Measurements from ENCODE around the gene AGAP1. TPM values are rescaled to one million over a fixed set of nuclear protein-coding genes. Genes with fewer than 3 reads are reported as not detected.

Gene AGAP1
- total and polyA plus RNA-seq, 2 donors (not counting 3 experiments of a cell fraction or from before 2014, with no cell fraction given): 10.2 to 20.9 TPM

DNA sequence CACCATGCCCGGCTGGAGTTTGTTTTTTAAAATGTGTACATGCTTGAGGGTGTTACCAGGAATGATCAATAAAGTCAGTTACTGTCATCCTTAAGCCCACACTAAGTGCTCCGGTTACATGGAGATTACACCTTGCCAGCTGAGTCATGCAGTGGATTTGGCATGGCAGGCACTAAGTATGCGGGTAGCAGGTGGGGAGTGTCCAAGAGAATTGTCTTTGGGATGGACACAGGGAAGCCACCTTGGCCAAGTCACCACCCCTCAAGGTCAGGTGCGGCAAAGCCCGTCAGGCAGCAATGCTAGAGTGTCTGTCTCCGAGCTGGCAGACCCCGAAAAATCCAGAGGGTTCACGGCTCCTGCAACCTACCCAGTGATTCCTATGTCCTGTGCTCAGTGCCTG lies 619.6 kb downstream of the AGAP1 start:
- Histone ChIP-seq H2AFZ (ENCODE audit: low read depth, low read length) (no peak overlapping the region), H3K4me3 (replicated peaks in 1 of 3; ENCODE audit: insufficient read depth in 1 of 3, low read depth in 1 of 3, low read length in 3 of 3) (no peak overlapping the region), H4K20me1 (replicated peaks; ENCODE audit: control insufficient read depth, extremely low read depth, insufficient read depth, low read length) (no peaks in the 10 kb centered on the region), H3K79me2 (ENCODE audit: control insufficient read depth, insufficient read depth, low read length) (no peaks in the 10 kb centered on the region), H3K9me1 (replicated peaks; ENCODE audit: control insufficient read depth, extremely low read depth, insufficient read depth, low read length) (no peaks in the 10 kb centered on the region), H3K9me3 (replicated peaks; ENCODE audit: control insufficient read depth, insufficient read depth, low read length) (no peaks in the 10 kb centered on the region), H3K27me3 (ENCODE audit: control insufficient read depth in 2 of 2, insufficient read depth in 2 of 2, low read length in 2 of 2) (no peaks in the 10 kb centered on the region), H3K4me1 (ENCODE audit: control insufficient read depth, extremely low read depth, insufficient read depth, low read length) (peaks cover 7% of the 10 kb centered on the region), H3K27ac (ENCODE audit: insufficient read depth, low read depth, low read length) (no peak overlapping the region), H3K9ac (replicated peaks; ENCODE audit: extremely low read depth, insufficient read depth, low read length) (no peak overlapping the region), H3K36me3 (ENCODE audit: control insufficient read depth in 2 of 2, extremely low read depth in 1 of 2, insufficient read depth in 2 of 2, low read length in 2 of 2) (no peaks in the 10 kb centered on the region), H3K4me2 (ENCODE audit: insufficient read depth, low read length) (no peak overlapping the region)
- POLR2A ChIA-PET: no interaction called here
- TF ChIP-seq, protein P1, sequence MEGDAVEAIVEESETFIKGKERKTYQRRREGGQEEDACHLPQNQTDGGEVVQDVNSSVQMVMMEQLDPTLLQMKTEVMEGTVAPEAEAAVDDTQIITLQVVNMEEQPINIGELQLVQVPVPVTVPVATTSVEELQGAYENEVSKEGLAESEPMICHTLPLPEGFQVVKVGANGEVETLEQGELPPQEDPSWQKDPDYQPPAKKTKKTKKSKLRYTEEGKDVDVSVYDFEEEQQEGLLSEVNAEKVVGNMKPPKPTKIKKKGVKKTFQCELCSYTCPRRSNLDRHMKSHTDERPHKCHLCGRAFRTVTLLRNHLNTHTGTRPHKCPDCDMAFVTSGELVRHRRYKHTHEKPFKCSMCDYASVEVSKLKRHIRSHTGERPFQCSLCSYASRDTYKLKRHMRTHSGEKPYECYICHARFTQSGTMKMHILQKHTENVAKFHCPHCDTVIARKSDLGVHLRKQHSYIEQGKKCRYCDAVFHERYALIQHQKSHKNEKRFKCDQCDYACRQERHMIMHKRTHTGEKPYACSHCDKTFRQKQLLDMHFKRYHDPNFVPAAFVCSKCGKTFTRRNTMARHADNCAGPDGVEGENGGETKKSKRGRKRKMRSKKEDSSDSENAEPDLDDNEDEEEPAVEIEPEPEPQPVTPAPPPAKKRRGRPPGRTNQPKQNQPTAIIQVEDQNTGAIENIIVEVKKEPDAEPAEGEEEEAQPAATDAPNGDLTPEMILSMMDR (IDR thresholded peaks at IDR 0.05; ENCODE audit: extremely low read depth in 1 of 2, insufficient read depth in 1 of 2, low read depth in 1 of 2, low read length in 2 of 2): no peak
- TF ChIP-seq FOS (IDR thresholded peaks at IDR 0.05; ENCODE audit: borderline replicate concordance, insufficient read depth, low read length): no peak
- dilution Hi-C loops (cut with MboI; ENCODE audit: extremely low pct_ligation_motif_present, low sequenced_read_pairs): no loop called here
- no TSS peak for BruUV-seq (replicated peaks)
- FAIRE-seq (no peak), DNase-seq (ENCODE audit: low read depth, low spot score) (no peak)
- CTCF ChIA-PET: no interaction called here
- intact Hi-C loops (cut with micrococcal nuclease): no loop called here

DNA sequence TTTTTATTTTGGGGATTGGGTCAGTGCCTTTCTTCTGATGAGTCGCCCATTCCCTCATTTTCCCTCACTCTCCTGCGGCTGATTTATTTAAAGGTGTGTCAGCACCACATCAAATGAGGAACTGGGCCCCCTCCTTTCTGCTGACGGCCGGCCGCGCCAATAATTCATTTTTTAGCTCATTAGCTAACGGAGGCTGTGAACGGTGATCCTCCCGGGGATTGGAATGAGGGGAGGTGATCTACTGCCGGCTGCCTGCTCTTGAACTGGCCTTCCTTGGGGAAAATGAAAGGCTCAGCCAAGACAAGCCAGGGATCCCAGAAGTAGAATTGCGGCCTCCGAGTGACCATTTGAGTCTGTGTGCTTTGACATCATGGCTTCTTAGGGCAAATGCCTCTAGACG lies 620.1 kb downstream of the AGAP1 start:
- DNase-seq (ENCODE audit: low read depth, low spot score): no peak
- no peak overlapping the region for H3K9ac ChIP-seq (replicated peaks; ENCODE audit: extremely low read depth, insufficient read depth, low read length)
- POLR2A ChIA-PET: no interaction called here
- H3K9me3 ChIP-seq (replicated peaks; ENCODE audit: control insufficient read depth, insufficient read depth, low read length): no peaks in the 10 kb centered on the region
- no peaks in the 10 kb centered on the region for H4K20me1 ChIP-seq (replicated peaks; ENCODE audit: control insufficient read depth, extremely low read depth, insufficient read depth, low read length)
- H3K36me3 ChIP-seq (ENCODE audit: control insufficient read depth in 2 of 2, extremely low read depth in 1 of 2, insufficient read depth in 2 of 2, low read length in 2 of 2): no peaks in the 10 kb centered on the region
- H3K4me2 ChIP-seq (ENCODE audit: insufficient read depth, low read length): no peak overlapping the region
- no peak overlapping the region for H2AFZ ChIP-seq (ENCODE audit: low read depth, low read length)
- no peak for TF ChIP-seq EZH2 (IDR thresholded peaks at IDR 0.05; ENCODE audit: borderline replicate concordance, low read depth, low read length, severe bottlenecking)
- TF ChIP-seq POLR2A (IDR thresholded peaks at IDR 0.05; ENCODE audit: low read depth, low read length): no peak
- no peak for TF ChIP-seq MYC (IDR thresholded peaks at IDR 0.05; ENCODE audit: low read depth, low read length)
- TF ChIP-seq, protein P1 (IDR thresholded peaks at IDR 0.05; ENCODE audit: extremely low read depth in 1 of 2, insufficient read depth in 1 of 2, low read depth in 1 of 2, low read length in 2 of 2): no peak
- H3K27ac ChIP-seq (ENCODE audit: insufficient read depth, low read depth, low read length): no peak overlapping the region
- no peaks in the 10 kb centered on the region for H3K79me2 ChIP-seq (ENCODE audit: control insufficient read depth, insufficient read depth, low read length)
- dilution Hi-C loops (cut with MboI; ENCODE audit: extremely low pct_ligation_motif_present, low sequenced_read_pairs) (no loop called here), intact Hi-C loops (cut with micrococcal nuclease) (no loop called here)
- no peak for FAIRE-seq
- no peaks in the 10 kb centered on the region for H3K27me3 ChIP-seq (ENCODE audit: control insufficient read depth in 2 of 2, insufficient read depth in 2 of 2, low read length in 2 of 2)
- no peaks in the 10 kb centered on the region for H3K9me1 ChIP-seq (replicated peaks; ENCODE audit: control insufficient read depth, extremely low read depth, insufficient read depth, low read length)
- H3K4me1 ChIP-seq (ENCODE audit: control insufficient read depth, extremely low read depth, insufficient read depth, low read length): peaks cover 2% of the 10 kb centered on the region
- no TSS peak for BruUV-seq (replicated peaks)
- CTCF ChIA-PET: no interaction called here
- H3K4me3 ChIP-seq (replicated peaks in 1 of 3; ENCODE audit: insufficient read depth in 1 of 3, low read depth in 1 of 3, low read length in 3 of 3): no peak overlapping the region

Data from endothelial cell of umbilical vein (primary cell).